ENCODE results near the gene LARGE1.

LARGE1 gene

DNA sequence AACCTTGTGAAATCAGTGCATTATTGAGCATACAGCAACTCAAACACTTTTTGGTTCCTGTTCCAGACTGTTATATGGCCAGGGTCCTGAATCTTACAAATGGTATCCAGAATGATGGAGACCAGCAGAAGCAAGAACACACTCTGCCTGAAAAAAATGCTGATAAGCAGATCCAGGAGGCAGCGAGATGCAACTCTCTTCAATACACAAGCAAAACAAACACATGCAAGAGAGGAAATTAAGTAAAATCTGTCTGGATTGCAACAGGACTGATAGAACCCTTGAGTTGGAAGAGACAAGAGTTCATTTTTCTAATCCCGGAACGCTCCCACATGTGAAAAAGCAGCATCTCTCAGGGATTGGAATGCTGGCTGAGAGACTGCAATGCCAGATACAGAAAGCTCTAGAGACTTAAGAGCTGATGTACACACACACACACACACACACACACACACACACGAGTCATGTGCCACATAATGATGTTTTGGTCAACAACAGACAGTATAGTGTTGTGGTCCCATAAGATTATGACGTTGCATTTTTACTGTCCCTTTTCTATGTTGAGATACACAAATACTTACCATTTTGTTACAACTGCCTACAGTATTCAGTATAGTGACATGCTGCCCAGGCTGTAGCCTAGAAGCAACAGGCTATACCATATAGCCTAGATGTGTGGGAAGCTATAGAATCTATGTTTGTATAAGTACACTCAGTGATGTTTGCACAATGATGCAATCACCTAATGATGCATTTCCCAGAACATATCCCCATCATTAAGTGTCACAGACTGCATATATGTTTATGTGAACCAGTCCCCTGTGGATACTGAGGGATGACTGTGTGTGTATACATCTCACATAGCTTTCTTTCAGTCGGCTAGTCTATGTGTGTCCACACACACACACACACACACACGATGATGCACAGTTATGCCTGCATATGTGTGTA lies 406.6 kb downstream of the LARGE1 start:
- no peak overlapping the region for H3K4me3 ChIP-seq (ENCODE audit: low read depth, low read length)
- TF ChIP-seq, protein P1, sequence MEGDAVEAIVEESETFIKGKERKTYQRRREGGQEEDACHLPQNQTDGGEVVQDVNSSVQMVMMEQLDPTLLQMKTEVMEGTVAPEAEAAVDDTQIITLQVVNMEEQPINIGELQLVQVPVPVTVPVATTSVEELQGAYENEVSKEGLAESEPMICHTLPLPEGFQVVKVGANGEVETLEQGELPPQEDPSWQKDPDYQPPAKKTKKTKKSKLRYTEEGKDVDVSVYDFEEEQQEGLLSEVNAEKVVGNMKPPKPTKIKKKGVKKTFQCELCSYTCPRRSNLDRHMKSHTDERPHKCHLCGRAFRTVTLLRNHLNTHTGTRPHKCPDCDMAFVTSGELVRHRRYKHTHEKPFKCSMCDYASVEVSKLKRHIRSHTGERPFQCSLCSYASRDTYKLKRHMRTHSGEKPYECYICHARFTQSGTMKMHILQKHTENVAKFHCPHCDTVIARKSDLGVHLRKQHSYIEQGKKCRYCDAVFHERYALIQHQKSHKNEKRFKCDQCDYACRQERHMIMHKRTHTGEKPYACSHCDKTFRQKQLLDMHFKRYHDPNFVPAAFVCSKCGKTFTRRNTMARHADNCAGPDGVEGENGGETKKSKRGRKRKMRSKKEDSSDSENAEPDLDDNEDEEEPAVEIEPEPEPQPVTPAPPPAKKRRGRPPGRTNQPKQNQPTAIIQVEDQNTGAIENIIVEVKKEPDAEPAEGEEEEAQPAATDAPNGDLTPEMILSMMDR (IDR thresholded peaks at IDR 0.05; ENCODE audit: low read depth, low read length): no peak

DNA sequence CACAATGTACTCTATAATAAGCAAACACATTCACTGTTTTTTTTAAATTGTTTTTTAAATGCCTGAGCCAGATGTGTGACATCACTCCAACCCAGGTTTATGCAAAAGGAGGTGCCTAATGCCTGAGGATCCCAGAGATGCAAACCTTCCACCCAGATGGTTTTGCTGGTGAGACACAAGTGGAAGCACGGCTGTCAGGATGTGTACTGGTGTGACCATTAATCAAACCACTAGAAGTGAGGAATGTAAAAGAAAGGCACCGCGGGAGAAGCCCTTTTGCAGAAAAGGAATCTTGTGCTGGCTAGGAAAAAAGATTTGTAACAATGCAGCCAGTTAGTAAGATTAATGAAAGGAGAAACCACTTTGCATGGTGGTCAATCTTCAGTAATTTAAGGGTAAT lies 407.4 kb downstream of the LARGE1 start:
- TF ChIP-seq, protein P1 (IDR thresholded peaks at IDR 0.05; ENCODE audit: low read depth, low read length): no peak
- no peak overlapping the region for H3K4me3 ChIP-seq (ENCODE audit: low read depth, low read length)

DNA sequence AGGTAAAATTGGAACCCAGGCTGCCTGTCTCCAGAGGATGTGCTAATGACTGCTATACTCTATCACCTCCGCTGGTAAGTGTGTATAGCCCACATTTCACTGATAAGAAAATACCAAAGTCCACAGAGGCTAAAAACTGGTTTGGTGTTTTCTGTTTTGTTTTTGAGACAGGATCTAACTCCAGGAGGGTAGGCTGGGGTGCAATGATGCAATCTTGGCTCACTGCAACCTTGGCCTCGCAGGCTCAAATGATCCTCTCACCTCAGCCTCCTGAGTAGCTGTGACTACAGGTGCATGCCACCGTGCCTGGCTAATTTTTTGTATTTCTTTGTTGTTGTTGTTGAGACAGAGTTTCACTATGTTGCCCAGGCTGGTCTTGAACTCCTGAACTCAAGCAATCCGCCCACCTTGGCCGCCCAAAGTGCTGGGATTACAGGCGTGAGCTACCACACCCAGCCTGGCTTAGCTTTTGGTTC lies 409.8 kb downstream of the LARGE1 start:
- no peak overlapping the region for H3K4me3 ChIP-seq (ENCODE audit: low read depth, low read length)
- TF ChIP-seq, protein P1 (IDR thresholded peaks at IDR 0.05; ENCODE audit: low read depth, low read length): no peak

DNA sequence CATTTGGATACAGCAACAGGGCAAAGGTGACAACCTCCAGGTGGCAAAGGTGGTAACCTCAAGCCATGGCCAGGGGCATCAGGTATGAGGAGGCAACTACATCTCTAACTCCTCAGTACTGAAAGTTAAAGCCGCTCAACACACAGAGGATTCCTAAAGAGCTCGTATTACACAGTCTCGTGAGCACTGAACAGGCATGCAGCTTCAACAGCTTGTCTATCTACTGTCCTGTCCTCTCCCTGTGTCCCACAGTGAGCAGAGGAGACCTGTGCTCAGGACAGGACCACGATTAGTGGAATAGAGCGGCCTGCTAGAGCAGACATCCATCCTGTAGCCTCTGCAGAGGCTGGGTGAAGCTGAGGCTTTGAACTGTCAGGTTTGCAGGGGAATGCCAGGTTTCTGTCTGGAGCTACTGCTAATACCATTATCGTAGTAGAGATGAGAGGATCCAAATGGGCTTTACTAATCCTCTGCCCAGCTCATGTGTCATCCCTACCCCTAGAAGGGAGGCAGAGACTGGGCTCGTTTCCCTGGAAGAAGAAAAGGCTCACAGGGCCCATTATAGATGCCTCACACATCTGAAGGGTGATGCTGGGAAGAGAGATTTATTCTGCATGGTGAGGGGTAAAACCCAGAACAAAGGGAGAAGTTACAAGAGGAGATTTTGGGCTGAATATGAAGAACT lies 415.2 kb downstream of the LARGE1 start:
- TF ChIP-seq, protein P1 (IDR thresholded peaks at IDR 0.05; ENCODE audit: low read depth, low read length): no peak
- H3K4me3 ChIP-seq (ENCODE audit: low read depth, low read length): no peak overlapping the region

DNA sequence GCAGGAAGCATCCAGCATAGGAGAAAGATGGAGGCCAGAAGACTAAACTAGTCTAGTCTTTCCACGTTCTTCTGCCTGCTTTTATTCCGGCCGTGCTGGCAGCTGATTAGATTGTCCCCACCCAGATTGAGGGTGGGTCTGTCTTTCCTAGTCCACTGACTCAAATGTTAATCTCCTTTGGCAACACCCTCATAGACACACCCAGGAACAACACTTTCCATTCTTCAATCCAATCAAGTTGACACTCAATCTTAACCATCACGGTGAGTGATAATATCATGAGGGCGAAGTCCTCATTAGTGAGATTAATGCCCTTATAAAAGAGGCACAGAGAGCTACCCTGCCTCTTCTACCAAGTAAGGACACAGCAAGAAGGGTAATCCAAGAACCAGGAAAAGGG lies 424.2 kb downstream of the LARGE1 start:
- TF ChIP-seq, protein P1 (IDR thresholded peaks at IDR 0.05; ENCODE audit: low read depth, low read length): no peak
- no peak overlapping the region for H3K4me3 ChIP-seq (ENCODE audit: low read depth, low read length)

DNA sequence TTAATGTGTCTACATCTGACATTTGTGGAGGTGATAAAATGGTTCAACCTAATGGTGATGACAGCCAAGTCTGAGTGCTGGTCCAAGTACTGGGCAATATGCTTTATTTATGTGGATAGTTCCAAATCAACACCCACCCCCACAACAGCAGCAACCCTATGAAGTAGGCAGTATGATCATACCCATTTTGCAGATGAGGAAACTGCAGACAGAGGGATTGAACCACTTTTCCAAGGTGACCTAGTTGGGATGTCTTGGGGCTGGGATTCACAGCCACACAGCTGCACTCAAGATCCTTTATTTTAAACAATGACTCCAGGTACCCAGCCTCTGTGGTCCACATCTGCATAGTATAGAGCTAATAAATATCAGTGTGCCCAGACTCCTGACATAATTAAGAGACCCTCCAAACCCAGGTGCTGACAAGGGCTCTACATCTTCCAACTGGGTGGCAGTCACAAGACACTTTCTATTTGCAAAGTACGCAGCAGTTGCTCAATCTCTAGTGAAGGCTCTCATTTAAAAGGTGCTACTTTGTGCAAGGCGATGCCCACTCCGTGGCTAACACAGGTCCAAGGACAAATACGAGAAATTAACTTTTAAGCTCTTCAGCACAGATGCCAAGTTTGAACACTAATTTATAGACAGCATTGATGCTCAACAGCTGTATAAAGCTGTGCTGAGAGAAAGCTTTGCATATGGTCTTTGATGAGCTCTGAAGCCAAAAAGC lies 426.6 kb downstream of the LARGE1 start:
- H3K4me3 ChIP-seq (ENCODE audit: low read depth, low read length): no peak overlapping the region
- TF ChIP-seq, protein P1 (IDR thresholded peaks at IDR 0.05; ENCODE audit: low read depth, low read length): no peak
